Activated CD8-positive, alpha-beta T cell treated with anti-CD3 and anti-CD28 coated beads, Interleukin-2, amount 10 ng/mL, durations not matched to agents 7 days and 5 days (primary cell): ENCODE data around the gene COX6A2. TPM values are rescaled to one million over a fixed set of nuclear protein-coding genes. Genes with fewer than 3 reads are reported as not detected.
"Not testable (repeated sequence)": the region's sequence is repeated elsewhere in the genome, so short reads cannot be mapped to it uniquely, and the experiment has no call there.

Experiments used
- ATAC-seq: fragments of 150-1000 bp; cut with Tn5 transposase; one replicate; pipeline ENCODE4 v1.10.0; 2021; ENCODE audit warnings: moderate library complexity
- CTCF ChIA-PET: fragments of 350-600 bp; sonication (Branson Sonifier 250); formaldehyde crosslinking; loops from one replicate; lab custom pipeline; 2021; ENCODE audit warnings: antibody characterized with exemption; lab: Charles Lee
- POLR2A ChIA-PET: fragments of 350-600 bp; sonication (Branson Sonifier 250); formaldehyde crosslinking; loops from one replicate; lab custom pipeline; 2021; ENCODE audit warnings: antibody characterized with exemption; lab: Charles Lee
- DNase-seq: peaks from one replicate; pipeline ENCODE4 v3.0.0-alpha.2; 2020
- H3K27ac Mint-ChIP-seq: one replicate; pipeline ENCODE4 v1.8.0; 2021; ENCODE audit warnings: mild to moderate bottlenecking, mixed read lengths
- H3K27me3 Mint-ChIP-seq: one replicate; pipeline ENCODE4 v1.8.0; 2021; ENCODE audit warnings: low read depth, mixed read lengths
- H3K36me3 Mint-ChIP-seq: one replicate; pipeline ENCODE4 v1.8.0; 2021; ENCODE audit warnings: low read depth, mixed read lengths
- H3K4me1 Mint-ChIP-seq: one replicate; pipeline ENCODE4 v1.8.0; 2021; ENCODE audit warnings: low read depth, mixed read lengths
- H3K4me3 Mint-ChIP-seq: one replicate; pipeline ENCODE4 v1.8.0; 2021; ENCODE audit warnings: mild to moderate bottlenecking, mixed read lengths
- H3K9me3 Mint-ChIP-seq: one replicate; pipeline ENCODE4 v1.8.0; 2022; ENCODE audit warnings: mixed read lengths; ENCODE audit not compliant: insufficient read depth
- total RNA-seq, 2 experiments: library from RNA; stranded (reverse); gene quantifications; one replicate each; pipeline ENCODE4 v1.2.3, GENCODE V29; 2021

The COX6A2 gene
- total RNA-seq, 2 experiments from 2014 or later, result not detected

DNA sequence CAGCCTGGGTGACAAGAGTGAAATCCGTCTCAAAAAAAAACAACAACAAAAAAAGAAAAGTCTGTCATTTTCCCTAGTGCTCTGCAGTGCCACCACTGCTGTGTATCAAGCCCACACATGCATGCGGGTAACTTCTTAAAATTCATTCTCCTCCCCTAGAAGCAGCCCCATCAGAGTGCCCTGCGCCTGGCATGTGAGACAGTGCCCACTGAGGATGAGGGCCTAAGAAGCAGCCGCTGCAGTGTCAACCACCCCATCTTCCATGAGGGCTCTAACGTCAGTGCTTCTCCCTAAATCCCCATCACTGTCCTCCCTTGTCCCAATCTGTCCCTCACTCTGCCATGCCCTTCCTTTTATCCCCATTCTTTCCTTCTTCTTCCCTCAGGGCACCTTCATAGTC lies 10.2 kb downstream of the COX6A2 start:
- ChIA-PET POLR2A (interaction anchor here (0.6 kb wide), 1 partner anchor 40 kb away, joined by 3 read pairs; no protein-coding TSS in a partner anchor), CTCF (interaction anchor here (0.9 kb wide), 1 partner anchor 35 kb away, joined by 4 read pairs; no protein-coding TSS in a partner anchor)
- peaks cover 17% of the 10 kb centered on the region for H3K36me3 Mint-ChIP-seq
- ATAC-seq (no peak), DNase-seq (no peak)
- H3K4me1 Mint-ChIP-seq, result peaks cover 86% of the 10 kb centered on the region
- H3K27me3 Mint-ChIP-seq, result no peaks in the 10 kb centered on the region
- H3K4me3 Mint-ChIP-seq, result no peak overlapping the region
- peaks cover 3% of the 10 kb centered on the region for H3K9me3 Mint-ChIP-seq
- peak overlapping the region; percentile 14 for H3K27ac Mint-ChIP-seq

DNA sequence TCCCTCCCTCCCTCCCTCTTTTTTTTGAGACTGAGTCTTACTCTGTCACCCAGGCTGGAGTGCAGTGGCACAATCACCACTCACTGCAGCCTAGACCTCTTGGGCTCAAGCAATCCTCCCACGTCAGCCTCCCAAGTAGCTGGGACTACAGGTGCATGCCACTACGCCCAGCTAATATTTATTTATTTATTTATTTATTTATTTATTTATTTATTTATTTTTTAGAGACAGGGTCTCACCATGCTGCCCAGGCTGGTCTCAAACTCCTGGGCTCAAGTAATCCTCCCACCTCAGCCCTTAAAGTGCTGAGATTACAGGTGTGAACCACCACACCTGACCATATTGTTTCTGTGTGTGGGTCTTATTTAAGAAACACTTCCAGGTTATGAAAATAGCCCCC lies 11.1 kb downstream of the COX6A2 start:
- H3K27me3 Mint-ChIP-seq, DNase-seq, H3K27ac Mint-ChIP-seq, ATAC-seq, H3K4me3 Mint-ChIP-seq, CTCF ChIA-PET, H3K9me3 Mint-ChIP-seq, POLR2A ChIA-PET: not testable (repeated sequence)
- peaks cover 81% of the 10 kb centered on the region for H3K4me1 Mint-ChIP-seq
- peaks cover 17% of the 10 kb centered on the region for H3K36me3 Mint-ChIP-seq

DNA sequence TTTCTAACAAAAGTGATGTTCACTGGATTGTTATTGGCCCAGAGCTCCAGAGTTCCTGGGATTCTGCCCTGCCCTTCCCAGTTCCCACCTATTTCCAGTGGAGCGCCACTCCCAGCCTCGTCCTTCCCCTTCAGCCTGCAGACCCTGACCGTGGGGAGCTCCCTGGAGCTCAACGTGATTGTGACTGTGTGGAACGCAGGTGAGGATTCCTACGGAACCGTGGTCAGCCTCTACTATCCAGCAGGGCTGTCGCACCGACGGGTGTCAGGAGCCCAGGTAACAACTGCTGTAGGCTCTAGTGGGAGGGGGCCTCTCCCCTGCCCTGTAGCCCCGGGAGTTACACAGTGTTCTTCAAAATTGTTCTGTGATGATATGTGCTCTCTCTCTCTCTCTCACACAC lies 11.8 kb downstream of the COX6A2 start:
- no peak overlapping the region for H3K27ac Mint-ChIP-seq
- no peak overlapping the region for H3K4me3 Mint-ChIP-seq
- ChIA-PET CTCF (interaction anchor here (0.9 to 2.6 kb wide), 3 partner anchors 27 to 43 kb away, joined by 3 to 14 read pairs (median 6); partner anchors contain the start of gene ARMC5), POLR2A (interaction anchor here (0.9 kb wide), 1 partner anchor 9 kb away, joined by 3 read pairs; no protein-coding TSS in a partner anchor)
- peaks cover 17% of the 10 kb centered on the region for H3K36me3 Mint-ChIP-seq
- H3K27me3 Mint-ChIP-seq, result no peaks in the 10 kb centered on the region
- DNase-seq (no peak), ATAC-seq (no peak)
- peaks cover 75% of the 10 kb centered on the region for H3K4me1 Mint-ChIP-seq
- peaks cover 3% of the 10 kb centered on the region for H3K9me3 Mint-ChIP-seq

DNA sequence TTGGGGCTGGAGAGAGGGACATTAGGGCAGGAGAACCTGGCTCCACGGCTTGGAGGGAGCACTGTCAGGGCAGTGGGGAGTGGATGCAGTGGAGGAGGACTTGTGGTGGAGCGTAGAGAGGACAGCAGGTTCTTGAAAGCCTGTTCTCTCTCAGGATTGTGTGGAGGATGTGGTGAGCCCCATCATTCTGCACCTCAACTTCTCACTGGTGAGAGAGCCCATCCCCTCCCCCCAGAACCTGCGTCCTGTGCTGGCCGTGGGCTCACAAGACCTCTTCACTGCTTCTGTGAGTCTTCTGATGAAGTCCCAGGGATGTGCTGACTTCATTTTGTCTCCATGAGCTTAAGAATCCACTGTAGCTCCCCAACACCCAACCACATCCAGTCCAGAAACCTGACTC lies 13.5 kb downstream of the COX6A2 start:
- H3K27me3 Mint-ChIP-seq, result no peaks in the 10 kb centered on the region
- peak overlapping the region; percentile 80 for H3K27ac Mint-ChIP-seq
- ChIA-PET POLR2A (no interaction called here), CTCF (interaction anchor here (2.4 to 2.6 kb wide), 2 partner anchors 29 to 32 kb away, joined by 6 to 14 read pairs; no protein-coding TSS in a partner anchor)
- peak overlapping the region; percentile 16 for H3K4me3 Mint-ChIP-seq
- DNase-seq, result peak; percentile 73
- peaks cover 60% of the 10 kb centered on the region for H3K4me1 Mint-ChIP-seq
- H3K36me3 Mint-ChIP-seq, result peaks cover 13% of the 10 kb centered on the region
- peaks cover 3% of the 10 kb centered on the region for H3K9me3 Mint-ChIP-seq
- ATAC-seq, result peak; percentile 70

DNA sequence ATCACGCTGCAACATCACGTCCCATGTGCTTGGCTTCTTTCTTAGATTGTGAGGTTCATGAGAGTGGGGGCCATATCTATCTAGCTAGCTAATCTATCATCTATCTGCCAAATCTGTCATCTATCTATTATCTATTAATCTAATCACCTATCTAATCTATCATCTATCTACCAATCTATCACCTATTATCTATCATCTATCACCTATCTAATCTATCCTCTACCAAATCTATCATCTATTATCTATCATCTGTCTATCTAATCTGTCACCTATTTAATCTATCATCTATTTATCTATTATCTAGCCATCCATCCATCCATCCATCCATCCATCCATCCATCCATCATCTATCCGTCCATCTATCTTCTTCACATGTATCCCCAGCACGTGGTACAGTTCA lies 14.2 kb downstream of the COX6A2 start:
- H3K27ac Mint-ChIP-seq, result no peak overlapping the region
- no peak overlapping the region for H3K4me3 Mint-ChIP-seq
- no peaks in the 10 kb centered on the region for H3K27me3 Mint-ChIP-seq
- ChIA-PET POLR2A (no interaction called here), CTCF (no interaction called here)
- H3K4me1 Mint-ChIP-seq, result peaks cover 58% of the 10 kb centered on the region
- ATAC-seq (no peak), DNase-seq (no peak)
- peaks cover 3% of the 10 kb centered on the region for H3K9me3 Mint-ChIP-seq
- H3K36me3 Mint-ChIP-seq, result peaks cover 13% of the 10 kb centered on the region

DNA sequence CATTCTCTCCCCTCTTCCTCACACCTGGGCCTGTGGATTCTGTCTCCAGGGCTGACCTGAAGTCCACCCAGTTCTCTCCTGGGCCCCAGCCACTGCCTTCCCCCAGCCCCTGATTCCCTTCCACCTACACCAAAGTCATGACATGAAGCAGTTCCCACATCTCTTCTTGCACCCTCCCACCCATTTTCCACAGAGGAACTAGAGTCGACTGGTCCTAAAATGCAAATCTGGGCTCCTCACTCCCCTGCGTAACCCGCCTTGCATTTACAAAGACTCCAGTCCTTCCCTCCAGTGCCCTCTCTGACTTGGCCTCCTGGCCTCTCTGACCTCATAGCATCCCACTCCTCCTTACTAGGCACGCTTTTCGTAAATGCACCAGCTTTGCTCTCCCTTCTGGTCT lies 14.8 kb downstream of the COX6A2 start:
- POLR2A ChIA-PET, result no interaction called here
- Mint-ChIP-seq H3K4me3 (no peak overlapping the region), H3K27me3 (no peaks in the 10 kb centered on the region), H3K27ac (no peak overlapping the region), H3K9me3 (peaks cover 3% of the 10 kb centered on the region), H3K36me3 (peaks cover 14% of the 10 kb centered on the region), H3K4me1 (peaks cover 59% of the 10 kb centered on the region)
- CTCF ChIA-PET, result no interaction called here
- DNase-seq (no peak), ATAC-seq (no peak)

DNA sequence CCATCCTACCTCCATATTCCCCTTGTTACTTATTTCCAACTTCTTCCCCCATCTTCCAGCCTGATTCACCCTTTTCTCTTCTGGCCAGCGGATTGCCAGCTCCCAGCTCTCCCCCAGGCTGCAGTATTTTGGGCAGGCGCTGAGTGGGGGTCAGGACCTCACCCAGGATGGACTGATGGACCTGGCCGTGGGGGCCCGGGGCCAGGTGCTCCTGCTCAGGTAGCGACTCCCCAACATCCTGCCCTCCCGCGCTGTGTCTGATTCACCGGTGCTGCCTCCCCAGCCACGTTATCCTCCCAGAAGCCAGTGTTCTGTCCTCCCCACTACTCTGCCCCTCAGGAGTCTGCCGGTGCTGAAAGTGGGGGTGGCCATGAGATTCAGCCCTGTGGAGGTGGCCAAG lies 15.4 kb downstream of the COX6A2 start:
- Mint-ChIP-seq H3K27me3 (no peaks in the 10 kb centered on the region), H3K4me3 (no peak overlapping the region), H3K4me1 (peaks cover 53% of the 10 kb centered on the region), H3K27ac (no peak overlapping the region), H3K9me3 (peaks cover 3% of the 10 kb centered on the region), H3K36me3 (peaks cover 8% of the 10 kb centered on the region)
- ChIA-PET POLR2A (no interaction called here), CTCF (no interaction called here)
- DNase-seq (no peak), ATAC-seq (no peak)

DNA sequence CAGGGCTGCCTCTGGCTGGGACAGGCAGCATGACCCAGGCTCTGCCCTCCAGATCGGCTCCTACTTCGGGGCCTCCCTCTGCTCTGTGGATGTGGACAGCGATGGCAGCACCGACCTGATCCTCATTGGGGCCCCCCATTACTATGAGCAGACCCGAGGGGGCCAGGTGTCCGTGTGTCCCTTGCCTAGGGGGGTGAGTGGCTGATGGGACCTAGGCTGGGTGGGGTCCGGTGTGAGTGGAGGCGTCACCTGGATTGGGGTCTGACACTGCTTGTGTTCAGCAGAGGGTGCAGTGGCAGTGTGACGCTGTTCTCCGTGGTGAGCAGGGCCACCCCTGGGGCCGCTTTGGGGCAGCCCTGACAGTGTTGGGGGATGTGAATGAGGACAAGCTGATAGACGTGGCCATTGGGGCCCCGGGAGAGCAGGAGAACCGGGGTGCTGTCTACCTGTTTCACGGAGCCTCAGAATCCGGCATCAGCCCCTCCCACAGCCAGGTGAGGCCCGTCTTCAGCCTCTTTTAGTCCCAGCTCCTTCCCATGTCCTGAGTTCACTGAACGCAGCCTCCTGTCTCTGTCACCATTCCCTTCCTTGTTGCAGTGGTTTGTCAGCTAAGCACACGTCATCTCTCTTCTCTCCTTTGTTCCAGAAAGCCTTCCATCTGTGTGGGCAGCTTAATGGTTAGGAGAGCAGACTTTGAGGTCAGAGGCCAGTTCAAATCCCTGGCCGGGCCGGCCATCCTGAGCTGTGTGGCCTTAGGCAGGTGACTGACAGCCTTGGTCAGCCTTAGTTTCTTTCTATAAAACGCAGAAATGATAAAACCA lies 16.9 kb downstream of the COX6A2 start:
- Mint-ChIP-seq H3K9me3 (no peaks in the 10 kb centered on the region), H3K27ac (no peak overlapping the region), H3K4me3 (no peak overlapping the region), H3K27me3 (no peaks in the 10 kb centered on the region), H3K36me3 (peaks cover 3% of the 10 kb centered on the region), H3K4me1 (peaks cover 42% of the 10 kb centered on the region)
- ATAC-seq (no peak), DNase-seq (no peak)
- ChIA-PET POLR2A (no interaction called here), CTCF (no interaction called here)

DNA sequence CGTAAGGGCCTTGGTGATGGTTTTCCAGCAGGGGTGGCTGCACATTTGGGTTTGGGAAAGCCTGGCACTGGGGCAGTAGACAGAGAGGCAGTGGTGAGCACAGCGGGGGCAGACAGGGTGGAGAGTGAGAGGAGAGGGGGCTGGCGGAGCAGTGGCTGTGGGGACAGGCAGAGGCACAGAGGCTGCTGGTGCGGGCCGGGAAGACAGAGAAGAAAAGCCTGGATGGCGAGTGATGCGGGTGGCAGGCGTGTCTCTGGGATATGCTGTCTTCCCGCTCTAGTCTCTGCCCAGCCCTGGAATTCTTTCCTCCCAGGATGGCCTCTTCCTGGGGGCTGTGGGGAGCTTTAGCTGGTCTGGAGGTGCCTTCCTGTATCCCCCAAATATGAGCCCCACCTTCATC lies 18.1 kb downstream of the COX6A2 start:
- Mint-ChIP-seq H3K27me3 (no peaks in the 10 kb centered on the region), H3K36me3 (peaks cover 2% of the 10 kb centered on the region), H3K4me1 (peaks cover 30% of the 10 kb centered on the region), H3K4me3 (no peak overlapping the region), H3K27ac (no peak overlapping the region), H3K9me3 (no peaks in the 10 kb centered on the region)
- no peak for ATAC-seq
- DNase-seq, result no peak
- ChIA-PET CTCF (no interaction called here), POLR2A (no interaction called here)

DNA sequence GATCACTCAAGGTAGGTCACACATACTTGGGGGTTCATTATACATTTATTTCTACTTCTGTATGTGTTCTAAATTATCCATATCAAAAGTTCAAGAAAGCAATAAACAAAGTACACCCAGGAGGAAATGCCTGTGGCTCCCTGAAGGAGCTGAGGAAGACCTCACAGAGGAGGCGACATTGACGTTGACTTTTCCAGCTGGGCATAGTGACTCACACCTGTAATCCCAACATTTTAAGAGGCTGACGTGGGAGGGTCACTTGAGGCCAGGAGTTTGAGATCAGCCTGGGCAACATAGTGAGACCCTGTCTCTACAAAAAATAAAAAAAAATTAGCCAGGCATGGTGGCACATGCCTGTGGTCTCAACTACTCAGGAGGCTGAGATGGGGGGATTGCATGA lies 18.7 kb downstream of the COX6A2 start:
- CTCF ChIA-PET, result no interaction called here
- Mint-ChIP-seq H3K27me3 (no peaks in the 10 kb centered on the region), H3K4me1 (peaks cover 25% of the 10 kb centered on the region), H3K27ac (no peak overlapping the region), H3K4me3 (no peak overlapping the region), H3K36me3 (peaks cover 2% of the 10 kb centered on the region), H3K9me3 (no peaks in the 10 kb centered on the region)
- POLR2A ChIA-PET, result no interaction called here
- ATAC-seq (no peak), DNase-seq (no peak)

DNA sequence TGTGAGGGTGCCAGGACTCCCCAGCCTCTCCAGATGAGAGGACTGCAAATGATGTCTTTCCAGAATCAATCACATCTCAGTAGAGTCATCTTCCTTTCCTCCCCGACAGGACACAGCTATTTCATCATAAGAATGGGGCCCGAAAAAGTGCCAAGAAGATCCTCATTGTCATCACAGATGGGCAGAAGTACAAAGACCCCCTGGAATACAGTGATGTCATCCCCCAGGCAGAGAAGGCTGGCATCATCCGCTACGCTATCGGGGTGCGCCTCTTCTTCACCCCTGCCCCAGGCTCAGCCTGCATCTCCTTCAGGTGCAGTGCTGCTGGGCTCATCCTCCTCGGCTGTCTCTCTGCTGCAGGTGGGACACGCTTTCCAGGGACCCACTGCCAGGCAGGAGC lies 20.8 kb downstream of the COX6A2 start:
- ATAC-seq (no peak), DNase-seq (no peak)
- no peak overlapping the region for H3K4me3 Mint-ChIP-seq
- no peaks in the 10 kb centered on the region for H3K9me3 Mint-ChIP-seq
- POLR2A ChIA-PET, result interaction anchor here (1.2 kb wide), 1 partner anchor 9 kb away, joined by 3 read pairs; no protein-coding TSS in a partner anchor
- H3K4me1 Mint-ChIP-seq, result peaks cover 30% of the 10 kb centered on the region
- H3K27ac Mint-ChIP-seq, result no peak overlapping the region
- peaks cover 2% of the 10 kb centered on the region for H3K36me3 Mint-ChIP-seq
- no peaks in the 10 kb centered on the region for H3K27me3 Mint-ChIP-seq
- CTCF ChIA-PET, result no interaction called here

DNA sequence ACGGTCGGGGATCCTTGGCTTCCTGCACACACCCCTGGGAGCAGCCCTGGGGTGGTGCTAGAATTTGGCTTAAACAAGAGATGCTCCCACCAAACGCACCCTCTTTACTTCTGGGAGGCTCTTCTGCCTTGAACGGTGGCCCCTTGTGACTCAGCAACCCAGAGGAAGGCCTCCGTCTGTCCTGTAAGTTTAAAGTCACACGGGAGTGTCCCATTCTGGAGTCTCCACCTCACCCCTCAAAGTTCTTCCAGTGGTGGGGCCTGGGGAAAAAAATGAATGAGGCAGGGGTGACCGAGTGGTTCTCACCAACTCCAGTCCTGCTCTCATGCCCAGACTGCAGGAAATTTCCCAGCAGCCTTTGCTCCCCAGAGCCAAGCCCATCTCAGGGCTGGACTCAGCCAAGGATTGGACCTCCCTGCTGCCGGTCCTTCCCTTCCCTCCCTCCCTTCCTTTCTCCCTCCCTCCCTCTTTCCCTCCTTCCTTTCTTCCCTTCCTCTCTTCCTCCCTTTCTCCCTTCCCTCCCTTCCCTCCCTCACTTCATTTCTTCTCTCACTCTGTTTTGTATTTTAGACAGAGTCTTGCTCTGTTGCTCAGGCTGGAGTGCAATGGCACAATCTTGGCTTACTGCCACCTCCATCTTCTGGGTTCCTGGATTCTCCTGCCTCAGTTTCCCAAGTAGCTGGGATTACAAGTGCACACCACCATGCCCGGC lies 23.7 kb downstream of the COX6A2 start:
- no peak overlapping the region for H3K27ac Mint-ChIP-seq
- ATAC-seq, result no peak
- H3K4me3 Mint-ChIP-seq, result no peak overlapping the region
- POLR2A ChIA-PET, result no interaction called here
- no peak for DNase-seq
- H3K9me3 Mint-ChIP-seq, result peaks cover 7% of the 10 kb centered on the region
- CTCF ChIA-PET, result no interaction called here
- no peaks in the 10 kb centered on the region for H3K27me3 Mint-ChIP-seq
- peaks cover 55% of the 10 kb centered on the region for H3K4me1 Mint-ChIP-seq
- peaks cover 10% of the 10 kb centered on the region for H3K36me3 Mint-ChIP-seq
